Urinary bladder (tissue), 4 donors: ENCODE measurements around the gene EML6. TPM values are rescaled to one million over a fixed set of nuclear protein-coding genes. Genes with fewer than 3 reads are reported as not detected.

ENCODE experiments used
- DNase-seq: peaks from one replicate; pipeline ENCODE4 v3.0.0-alpha.2; 2015; ENCODE audit errors: extremely low spot score
- H3K27ac ChIP-seq: one replicate; pipeline ENCODE4 v1.5.1; 2013; ENCODE audit warnings: low read depth, mild to moderate bottlenecking, moderate library complexity
- H3K36me3 ChIP-seq: one replicate; pipeline ENCODE4 v1.6.1; 2013; ENCODE audit warnings: mild to moderate bottlenecking, moderate library complexity; ENCODE audit not compliant: insufficient read depth
- H3K4me1 ChIP-seq: one replicate; pipeline ENCODE4 v1.6.1; 2013; ENCODE audit warnings: mild to moderate bottlenecking, moderate library complexity; ENCODE audit not compliant: insufficient read depth
- H3K4me3 ChIP-seq: one replicate; pipeline ENCODE4 v1.5.1; 2013; ENCODE audit warnings: low read depth, low read length
- WGBS: extraction: QIAGEN DNeasy Blood & Tissue Kit; methylation state at CpG from one replicate; pipeline ENCODE4 v1.1.7; 2013; 5-methylcytosine and 5-hydroxymethylcytosine counted together
- polyA plus RNA-seq: library from polyadenylated mRNA; stranded (reverse); fragments of 200-250 nt; gene quantifications from one replicate; pipeline ENCODE4 v1.2.3, GENCODE V29; 2013
- small RNA-seq: library from RNA; depleted of rRNA; stranded (forward); fragments of <200 nt; gene quantifications from one replicate; pipeline ENCODE3, GENCODE V24; 2014
- total RNA-seq: library from RNA; depleted of rRNA; stranded (reverse); fragments of >200 nt; gene quantifications from one replicate; pipeline ENCODE4 v1.2.3, GENCODE V29; 2014
- donor health status: healthy with polysubstance abuse.
- donor health status: healthy.

EML6 gene
- total and polyA plus RNA-seq, 2 donors: 1.4 to 3.9 TPM

GRCh38 chr2:55013936-55014335 lies 290.5 kb downstream of the EML6 start:
- Histone ChIP-seq H3K4me3 (no peak overlapping the region), H3K27ac (no peak overlapping the region), H3K36me3 (no peaks in the 10 kb centered on the region), H3K4me1 (no peaks in the 10 kb centered on the region)
- 41% methylated on average over 1 of the region's 1 CpG for WGBS
- DNase-seq: no peak

DNA sequence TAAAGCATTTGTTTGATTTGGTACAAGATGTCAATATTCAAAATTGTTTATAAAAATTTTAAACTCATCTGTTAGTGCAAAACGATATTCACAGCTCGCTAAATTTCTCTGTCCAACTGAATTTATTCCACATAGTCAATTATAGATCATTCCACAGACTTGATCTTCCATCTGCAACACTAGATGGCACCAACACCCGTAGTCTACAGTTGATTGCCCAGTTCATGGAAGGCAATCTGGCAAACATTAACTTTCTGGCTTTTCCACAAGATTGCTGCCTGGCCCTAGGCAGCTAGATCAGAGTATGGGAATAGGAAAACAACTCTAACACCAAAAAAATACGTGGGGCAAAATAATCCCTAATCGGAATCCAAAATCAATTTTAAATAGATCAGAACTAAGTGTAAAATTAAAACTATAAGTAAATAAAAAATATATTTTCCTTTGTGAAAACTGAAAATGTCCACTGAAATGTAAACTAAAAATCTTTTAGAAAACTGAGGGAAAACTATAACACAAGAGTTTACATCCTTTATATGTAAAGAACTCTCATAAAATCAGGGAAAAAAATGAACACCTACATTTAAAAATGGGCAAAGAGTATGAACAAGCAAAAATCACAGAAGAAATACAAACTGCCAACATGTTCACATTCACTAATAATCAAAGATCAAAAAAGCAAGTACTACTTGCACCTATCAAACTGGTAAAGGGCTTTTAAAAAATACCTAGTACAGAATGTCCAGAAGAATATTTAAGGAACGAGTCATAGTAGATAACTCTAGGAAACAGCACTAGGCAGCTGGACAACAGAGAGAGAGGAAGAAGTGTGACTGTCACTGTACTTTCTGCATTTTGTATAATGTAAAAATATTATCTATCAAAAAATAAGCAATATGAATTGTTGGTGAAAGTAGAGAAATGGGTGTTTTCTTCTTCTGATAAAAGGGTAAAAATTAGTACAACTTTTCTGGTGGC lies 291.8 kb downstream of the EML6 start:
- Histone ChIP-seq H3K36me3 (no peaks in the 10 kb centered on the region), H3K4me3 (no peak overlapping the region), H3K27ac (no peak overlapping the region), H3K4me1 (no peaks in the 10 kb centered on the region)
- DNase-seq: no peak
- 56% methylated on average over 6 of the region's 6 CpGs for WGBS

- Histone ChIP-seq H3K27ac (no peak overlapping the region), H3K4me3 (no peak overlapping the region), H3K36me3 (no peaks in the 10 kb centered on the region), H3K4me1 (no peaks in the 10 kb centered on the region)
- 98% methylated on average over 3 of the region's 3 CpGs for WGBS
- no peak for DNase-seq
Observed at GRCh38 chr2:55017428-55017827, 294.0 kb downstream of the EML6 start.

DNA sequence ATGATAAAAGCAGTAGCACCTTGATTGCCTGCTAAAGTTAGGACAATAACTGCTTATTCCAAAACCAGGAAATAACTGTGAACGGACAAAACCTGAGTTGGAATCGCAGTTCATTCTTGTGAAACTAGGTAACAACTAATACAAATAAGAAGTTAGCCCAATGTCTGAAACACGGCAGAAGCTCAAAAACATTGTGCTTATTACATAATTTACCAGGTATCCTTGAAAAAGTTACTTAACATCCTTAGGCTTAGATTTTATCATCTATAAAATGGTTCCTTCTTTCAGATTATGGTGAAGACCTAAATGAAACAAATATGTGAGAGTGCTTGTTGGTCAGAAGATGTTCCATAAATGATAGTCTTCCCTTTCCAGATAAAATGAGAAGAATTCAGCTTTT lies 294.4 kb downstream of the EML6 start:
- WGBS: 79% methylated on average over 3 of the region's 3 CpGs
- Histone ChIP-seq H3K36me3 (no peaks in the 10 kb centered on the region), H3K27ac (no peak overlapping the region), H3K4me1 (no peaks in the 10 kb centered on the region), H3K4me3 (no peak overlapping the region)
- DNase-seq: no peak

DNA sequence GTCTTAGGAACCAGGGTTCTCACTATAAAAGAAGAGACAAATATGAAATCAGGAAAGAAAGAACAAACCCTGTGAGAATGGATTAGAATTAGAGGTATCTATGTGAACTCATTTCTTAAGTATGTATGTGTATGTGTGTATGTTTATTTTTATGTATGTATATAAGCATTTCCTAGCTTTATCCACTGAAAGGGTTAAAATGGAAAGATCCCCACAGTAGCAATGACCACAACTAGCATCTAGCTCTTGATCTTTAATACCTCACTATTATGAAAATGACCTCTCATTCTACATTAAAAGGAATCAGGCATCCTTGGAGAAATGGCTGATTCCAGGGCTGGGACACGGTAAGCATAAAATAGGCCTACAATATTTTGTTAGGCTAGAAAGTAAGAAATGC lies 295.2 kb downstream of the EML6 start:
- WGBS: 91% methylated on average over 1 of the region's 1 CpG
- H3K27ac ChIP-seq: no peak overlapping the region
- no peak overlapping the region for H3K4me3 ChIP-seq
- no peak for DNase-seq
- no peaks in the 10 kb centered on the region for H3K4me1 ChIP-seq
- H3K36me3 ChIP-seq: no peaks in the 10 kb centered on the region

GRCh38 chr2:55019526-55020258 lies 296.2 kb downstream of the EML6 start:
- DNase-seq: no peak
- no peak overlapping the region for H3K27ac ChIP-seq
- WGBS: 82% methylated on average over 5 of the region's 5 CpGs
- H3K36me3 ChIP-seq: no peaks in the 10 kb centered on the region
- H3K4me3 ChIP-seq: no peak overlapping the region
- H3K4me1 ChIP-seq: no peaks in the 10 kb centered on the region

Small RNA genes within 50 kb of the gene (small RNA-seq; reads per million reads assigned to genes)
- gene RNU6-433P (not detected), gene RNU7-81P (not detected)
